ENCODE measurements around the gene FGD4.

FGD4 gene

DNA sequence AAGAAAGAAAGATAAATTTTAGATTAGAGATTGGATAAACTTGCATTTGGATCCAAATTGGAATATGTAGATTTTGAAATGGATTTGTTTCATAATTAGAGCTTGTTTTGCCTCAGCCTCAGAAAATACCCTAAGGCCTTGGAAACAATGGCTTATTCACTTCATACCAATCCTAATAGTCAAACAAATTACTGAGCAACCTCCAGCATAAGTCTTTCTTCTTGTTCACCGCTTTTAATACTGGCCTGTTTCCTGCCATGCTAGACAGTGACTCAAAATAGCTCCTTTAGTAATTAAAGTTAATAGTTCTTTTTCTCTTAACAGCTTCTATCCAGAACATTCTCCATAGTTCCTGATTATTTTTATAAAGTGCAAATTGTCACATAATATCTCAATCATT, 168.9 kb downstream of the FGD4 start:
- DNase-seq, result no peak

DNA sequence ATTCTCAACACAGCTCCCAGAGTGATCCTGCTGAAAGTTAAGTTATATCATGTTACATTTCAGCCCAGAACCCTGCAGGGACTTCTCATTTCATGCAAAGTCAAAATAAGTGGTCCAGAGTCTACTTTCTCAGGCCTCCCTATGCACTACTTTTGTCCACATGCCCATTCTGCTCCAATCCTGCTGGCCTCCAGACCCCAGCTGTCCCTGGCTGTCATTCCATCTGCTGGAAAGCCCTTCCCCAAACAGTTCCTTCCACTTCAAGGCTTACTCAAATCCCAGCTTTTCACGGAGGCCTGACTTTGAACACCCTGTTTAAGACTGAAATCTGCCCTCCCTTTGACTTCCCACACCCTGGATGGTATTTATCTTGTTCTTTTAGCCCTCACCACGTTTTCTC, 169.9 kb downstream of the FGD4 start:
- DNase-seq, result no peak

DNA sequence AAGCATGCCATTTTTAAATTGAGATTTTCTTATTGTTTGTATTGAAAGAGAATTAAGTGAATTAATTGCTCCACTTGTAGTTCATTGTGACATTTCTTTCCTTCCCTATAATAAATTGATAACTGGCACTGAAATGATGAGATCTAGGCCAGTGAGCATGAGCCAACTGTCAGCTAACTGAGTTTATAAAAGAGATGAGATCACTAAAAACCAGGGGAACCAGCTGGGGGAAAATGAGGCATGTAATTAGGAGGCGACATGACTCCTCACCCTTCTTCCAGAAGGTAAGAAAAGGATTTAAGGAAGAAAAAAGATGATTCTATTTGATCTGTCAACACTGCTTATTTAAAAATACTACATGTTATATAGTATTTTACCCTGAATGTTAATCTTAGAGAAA, 175.2 kb downstream of the FGD4 start:
- no peak for DNase-seq

DNA sequence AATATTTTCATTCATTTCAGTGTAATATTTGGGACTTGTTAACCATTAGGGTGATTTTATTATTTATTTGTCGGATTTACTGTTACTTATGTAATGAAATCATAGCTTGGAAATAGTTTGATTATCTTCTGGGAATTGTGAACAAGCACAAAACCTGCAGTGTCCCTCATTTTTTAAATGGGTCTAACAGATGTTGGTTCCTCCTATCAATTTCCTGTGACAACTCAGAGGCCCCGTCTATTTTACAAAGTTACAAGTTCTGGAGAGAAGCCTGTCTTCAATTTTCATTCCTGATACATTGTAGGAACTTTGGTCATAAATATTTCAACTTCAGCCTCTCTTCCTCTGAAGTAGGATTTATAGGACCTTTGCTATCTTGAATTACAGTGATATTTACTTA, 178.0 kb downstream of the FGD4 start:
- DNase-seq, result no peak

DNA sequence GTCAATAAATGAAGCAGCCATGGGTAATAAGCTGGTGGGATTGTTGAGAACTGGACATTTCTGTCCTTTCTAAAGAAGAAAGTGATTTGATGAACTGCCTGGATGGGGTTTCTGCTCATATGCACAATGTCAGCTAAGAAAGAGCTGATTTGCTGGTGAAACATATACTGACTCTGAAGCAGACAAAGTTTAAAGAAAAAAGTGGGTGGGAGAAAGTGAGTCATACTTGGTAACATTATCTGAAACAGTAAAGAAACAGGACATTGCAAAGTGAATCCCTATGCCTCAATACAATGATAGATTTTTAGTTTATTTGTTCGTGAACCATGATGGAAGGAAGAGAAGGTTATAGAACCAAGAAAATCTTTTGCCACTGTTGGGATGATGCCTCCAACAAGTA, 184.2 kb downstream of the FGD4 start:
- DNase-seq, result no peak

DNA sequence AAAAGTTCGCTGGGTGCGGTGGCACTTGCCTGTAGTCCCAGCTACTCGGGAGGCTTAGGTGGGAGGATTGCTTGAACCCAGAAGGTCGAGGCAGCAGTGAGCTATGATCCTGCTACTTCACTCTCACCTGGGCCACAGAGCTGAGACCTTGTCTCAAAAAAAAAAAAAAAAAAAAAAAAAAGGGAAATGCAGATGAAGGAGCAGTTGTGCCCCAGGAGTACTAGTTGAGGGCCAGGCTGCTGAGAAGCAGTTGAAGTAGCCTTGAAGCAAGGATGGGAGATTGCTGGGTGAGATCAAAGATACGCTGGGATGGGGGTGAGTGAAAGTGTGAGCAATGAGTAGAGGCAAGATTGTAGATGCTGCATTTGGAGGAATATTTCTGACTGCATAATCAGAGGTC, 186.3 kb downstream of the FGD4 start:
- DNase-seq, result no peak

DNA sequence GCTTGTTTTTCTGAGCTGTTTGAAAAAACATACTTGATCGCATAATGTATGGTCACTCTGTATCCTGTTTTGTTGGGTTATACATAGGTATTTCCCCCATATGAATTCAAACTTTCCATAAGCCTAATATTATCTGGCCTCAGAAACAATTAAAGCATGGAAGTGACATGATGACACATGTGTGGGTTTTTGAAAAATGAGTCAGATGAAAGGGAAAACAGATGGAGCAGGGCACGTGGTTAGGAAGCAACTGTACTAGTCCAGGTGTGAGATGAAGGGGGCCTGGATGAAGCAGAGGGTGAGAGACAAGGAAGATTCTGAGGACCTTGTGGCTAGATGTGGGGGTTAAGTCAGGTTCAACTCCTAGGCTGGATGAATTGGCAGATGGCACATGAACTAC, 187.0 kb downstream of the FGD4 start:
- no peak for DNase-seq

DNA sequence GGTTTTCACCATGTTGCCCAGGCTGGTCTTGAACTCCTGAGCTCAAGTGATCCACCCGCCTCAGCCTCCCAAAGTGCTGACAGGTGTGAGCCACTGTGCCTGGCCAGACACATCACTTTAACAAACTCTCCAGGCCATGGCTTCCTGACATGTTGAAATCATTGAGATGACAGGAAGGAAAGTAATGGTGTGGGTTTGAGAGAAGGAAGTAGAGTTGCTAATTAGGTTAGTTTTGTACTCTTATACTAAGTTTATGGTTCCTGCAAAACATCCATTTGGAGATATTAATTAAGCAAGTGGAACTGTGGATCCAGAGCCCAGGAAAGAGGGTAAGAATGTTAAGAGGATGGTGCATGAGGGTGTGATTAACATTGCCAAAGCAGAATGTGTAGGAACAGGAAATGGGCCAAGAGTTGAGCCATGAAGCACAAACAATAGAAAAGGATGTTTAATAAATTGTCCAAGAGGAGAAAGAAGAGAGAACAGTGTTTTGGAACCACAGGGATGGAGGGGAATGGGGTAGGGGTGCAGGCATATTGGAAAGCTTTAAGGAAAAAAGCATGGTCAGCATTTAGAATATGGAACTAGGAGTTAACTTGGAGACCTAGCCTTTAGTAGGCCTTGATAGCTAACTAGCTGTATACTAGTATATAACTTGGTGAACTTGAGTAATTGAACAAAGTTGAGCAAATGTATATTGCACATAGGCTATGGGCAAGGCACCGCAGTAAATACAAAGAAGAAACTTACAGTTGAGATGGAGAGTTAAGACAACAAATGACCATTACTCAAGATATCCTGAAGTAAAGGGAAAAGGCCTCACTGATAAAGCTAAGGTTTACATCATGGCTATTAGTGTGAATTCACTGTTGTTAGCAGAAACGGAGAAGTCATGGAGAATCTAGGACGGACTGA, 188.5 kb downstream of the FGD4 start:
- DNase-seq, result no peak

DNA sequence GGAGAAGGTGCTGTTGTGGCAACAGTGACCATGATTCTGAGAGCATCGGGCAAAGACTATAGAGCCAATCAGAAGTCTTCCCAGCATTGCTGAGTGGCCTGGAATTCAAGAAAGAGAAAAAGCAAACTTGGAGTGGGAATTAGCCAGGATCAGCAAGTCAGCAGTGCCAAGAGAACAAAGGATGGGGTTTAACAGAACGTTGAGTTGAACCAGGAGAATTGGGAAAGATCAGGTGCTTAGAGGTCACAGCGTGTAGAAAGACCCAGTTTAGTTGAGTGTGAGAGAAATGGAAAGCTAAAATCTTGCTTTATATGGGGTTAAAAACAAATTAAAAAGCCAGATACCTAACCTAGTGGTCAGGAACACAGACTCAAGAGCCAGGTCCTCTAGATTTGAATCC, 189.2 kb downstream of the FGD4 start:
- no peak for DNase-seq

DNA sequence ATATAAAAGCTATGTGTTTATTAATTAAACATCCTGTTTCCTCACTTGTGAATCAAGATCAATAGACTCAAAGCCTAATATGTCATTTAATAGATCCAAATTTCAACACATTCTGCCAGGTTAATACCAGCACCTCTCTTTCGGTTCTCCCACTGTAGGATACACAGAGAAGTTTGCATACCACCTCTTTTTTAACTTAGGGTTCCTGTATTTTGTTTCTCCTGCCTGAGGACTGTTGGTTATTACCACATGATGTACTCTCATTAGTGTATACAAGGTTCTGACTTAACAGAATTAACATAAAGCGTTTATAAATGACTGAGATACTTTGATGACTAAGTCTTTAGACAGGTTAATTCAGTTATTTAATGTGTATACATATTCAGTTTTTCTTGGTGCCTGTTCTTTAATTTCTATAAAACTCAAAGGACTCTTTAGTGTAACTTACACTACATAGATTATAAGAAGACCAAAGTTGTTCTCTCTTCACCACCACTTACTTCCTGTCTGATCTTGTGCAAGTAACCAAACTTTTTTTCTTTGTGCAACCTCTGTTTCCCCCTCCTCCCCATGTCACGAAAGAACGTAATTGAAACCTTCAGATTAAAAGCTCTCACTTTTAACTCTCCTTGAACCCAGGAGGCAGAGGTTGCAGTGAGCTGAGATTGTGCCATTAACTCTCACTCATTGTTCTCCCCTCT, 190.0 kb downstream of the FGD4 start:
- no peak for DNase-seq

DNA sequence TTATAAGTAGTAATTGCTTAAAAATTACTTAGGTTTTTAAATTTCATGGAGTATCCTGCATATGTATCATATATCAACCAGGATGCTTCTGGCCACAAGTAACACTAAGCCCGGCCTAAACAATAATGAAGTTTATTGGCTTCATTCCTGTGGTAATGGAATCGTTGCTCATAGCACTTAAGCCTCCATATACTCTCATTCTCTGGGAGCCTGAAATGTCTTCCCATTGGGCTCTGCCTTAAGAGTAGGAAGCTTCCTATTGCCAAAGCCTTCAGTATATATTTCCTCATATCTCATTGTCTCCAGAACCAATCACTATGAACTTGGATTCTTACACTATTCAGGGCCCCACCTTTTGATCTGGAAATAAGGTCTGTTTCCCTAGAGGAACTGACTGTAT, 195.9 kb downstream of the FGD4 start:
- DNase-seq, result no peak

DNA sequence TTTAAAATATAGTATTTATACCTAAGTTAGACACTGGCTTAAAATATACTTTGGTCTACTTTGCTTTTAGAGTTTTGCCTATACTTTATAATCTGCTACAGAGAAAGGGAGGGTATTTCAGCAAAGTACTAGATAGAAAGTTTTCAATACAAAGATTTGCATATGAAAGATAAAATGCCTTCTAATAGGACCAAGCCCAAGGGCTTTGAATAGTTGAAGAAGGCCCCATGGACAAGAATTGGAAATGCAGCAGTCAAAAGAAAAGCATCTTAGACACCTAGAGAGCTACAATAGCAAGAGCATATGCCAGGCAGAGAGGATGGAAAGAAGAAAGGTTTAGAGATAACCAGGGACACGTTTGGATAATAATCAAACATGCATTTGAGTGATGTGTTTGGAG, 196.7 kb downstream of the FGD4 start:
- no peak for DNase-seq

DNA sequence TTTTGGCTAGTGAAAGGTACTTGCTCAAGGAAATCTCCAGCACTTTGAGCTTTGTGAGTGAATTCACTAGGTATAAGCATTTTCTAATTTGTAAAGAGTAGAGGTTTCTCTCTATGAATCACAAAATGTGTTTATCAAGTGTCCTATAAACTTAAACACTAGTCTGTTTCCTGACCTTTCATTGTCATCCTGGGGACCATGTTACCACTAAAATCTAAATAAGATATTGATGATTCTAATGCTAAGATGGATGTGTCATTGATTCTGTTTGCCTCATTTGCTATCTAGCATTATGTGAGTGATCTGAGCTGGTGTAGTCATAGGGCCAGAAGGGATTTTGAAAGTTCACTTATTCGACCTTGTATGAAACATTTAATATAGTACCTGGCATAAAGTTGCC, 199.3 kb downstream of the FGD4 start:
- DNase-seq, result no peak

DNA sequence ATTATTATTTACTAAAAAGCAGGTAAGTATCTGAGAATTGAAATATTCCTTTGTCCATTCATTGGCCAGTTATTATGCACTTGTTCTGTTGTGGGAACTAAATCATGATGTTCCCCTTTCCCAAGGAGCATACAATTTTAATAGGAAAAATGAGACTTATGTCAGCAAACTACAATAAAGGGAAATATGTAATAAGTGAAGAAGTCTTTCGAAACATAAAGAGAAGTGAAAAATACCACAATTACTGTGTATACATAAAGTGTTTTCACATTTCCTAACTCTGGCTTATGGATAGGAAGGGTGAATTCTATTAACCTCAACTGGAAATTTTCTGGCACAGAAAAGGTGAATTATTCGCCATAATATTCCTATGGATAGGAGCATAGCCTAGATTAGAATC, 201.3 kb downstream of the FGD4 start:
- DNase-seq, result no peak

DNA sequence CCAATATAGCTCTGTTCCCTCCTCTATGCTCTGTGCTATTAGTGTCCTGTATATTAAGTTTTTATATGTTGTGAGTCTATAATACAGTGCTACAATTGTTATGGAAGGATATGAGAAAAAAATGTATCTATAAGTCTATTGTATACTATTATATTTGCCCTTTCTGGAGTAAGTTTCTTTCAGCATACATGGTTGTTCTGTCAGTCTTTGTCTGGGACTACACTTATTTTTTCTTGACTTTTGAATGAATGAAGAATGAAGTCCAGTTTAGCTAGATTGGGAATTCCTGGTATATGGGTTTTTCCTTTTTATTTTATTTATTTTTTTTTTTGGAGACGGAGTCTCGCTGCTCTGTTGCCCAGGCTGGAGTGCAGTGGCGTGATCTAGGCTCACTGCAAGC, 203.7 kb downstream of the FGD4 start:
- DNase-seq, result no peak

DNA sequence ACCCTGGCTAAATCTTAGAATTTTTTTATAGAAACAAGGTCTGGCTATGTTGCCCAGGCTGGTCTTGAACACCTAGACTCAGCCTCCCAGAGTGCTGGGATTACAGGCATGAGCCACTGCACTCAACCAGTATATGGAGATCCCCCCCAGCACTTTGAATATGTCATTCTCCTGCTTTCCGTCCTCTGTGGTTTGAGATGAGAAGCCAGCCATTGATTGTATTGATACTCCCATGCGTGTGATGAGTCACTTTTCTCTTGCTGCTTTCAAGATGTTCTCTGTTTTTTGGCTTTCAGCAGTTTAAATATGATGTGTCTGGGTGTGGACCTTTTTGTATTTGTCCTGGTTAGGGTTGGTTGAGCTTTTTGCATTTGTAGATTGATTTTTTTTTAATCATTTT, 204.5 kb downstream of the FGD4 start:
- no peak for DNase-seq

DNA sequence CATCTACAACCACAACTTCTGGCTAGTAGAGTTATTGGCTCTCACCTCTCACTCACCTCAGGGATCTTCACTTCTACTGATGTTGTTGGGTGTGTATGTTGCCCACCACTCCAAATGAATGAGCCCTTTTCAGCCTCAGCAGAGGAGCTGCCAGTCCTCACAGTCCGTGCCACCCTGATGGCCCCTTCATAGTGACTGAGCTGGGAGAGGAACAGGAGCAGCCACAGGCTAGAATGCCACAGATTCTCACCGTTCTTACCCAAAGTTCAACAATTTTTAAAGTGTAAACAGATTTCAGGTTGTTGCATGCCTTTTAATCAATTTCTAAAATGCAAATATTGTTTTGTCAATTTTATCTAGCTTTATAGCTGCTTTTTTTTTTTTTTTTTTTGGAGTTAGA, 205.2 kb downstream of the FGD4 start:
- no peak for DNase-seq

DNA sequence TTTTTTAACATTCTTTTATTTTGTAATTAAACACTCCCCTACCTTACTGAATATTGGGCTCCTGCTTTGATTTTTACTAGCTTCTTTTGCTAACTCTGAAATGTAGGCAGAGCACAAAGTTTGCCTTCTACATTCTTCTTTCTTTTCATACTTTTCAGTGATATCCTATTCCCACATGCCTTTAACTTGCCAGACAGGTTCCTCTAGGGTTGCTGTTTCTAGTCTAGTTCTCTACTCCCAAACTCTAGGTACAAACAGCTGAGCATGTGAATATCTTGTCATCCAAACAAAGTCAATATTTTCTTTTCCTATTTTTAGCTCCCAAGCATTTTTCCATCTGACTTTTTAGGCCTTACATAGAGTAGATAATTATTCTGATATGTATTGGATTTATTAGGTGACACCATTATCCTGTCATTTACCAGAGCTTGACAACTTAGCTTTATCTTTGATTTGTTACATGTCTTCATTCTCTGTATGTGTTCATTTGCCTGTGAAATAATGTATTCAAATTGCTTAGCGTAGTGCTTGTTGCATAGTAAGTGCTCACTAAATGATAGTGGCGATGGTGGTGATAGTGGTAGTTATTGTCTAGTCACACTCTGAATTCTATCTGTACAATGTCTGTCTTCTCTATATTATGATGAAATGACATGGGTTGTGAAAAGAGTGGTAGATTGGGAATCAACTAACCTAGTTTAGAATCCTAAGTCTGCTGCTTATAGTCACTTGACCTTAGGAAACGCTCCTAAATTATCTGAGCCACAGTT, 206.2 kb downstream of the FGD4 start:
- DNase-seq, result no peak

DNA sequence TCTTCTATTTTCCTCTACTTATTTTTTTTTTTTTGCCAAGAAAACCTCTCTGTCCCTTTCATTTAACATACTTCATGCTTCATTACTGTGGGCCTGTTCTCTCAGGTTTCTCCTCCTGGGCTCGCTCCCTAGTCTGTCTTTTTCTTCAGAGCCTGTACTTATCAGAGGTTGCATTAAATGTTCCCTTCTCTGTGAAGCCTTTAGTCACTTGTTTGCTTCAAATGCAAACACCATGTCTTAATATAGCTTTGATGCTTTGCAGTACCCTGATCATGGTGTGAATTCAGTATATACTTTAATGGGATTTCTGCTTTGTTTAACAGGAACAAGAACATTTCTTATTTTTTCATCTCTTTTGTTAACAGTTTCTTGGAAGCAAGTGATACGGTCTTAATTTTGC, 207.1 kb downstream of the FGD4 start:
- no peak for DNase-seq

DNA sequence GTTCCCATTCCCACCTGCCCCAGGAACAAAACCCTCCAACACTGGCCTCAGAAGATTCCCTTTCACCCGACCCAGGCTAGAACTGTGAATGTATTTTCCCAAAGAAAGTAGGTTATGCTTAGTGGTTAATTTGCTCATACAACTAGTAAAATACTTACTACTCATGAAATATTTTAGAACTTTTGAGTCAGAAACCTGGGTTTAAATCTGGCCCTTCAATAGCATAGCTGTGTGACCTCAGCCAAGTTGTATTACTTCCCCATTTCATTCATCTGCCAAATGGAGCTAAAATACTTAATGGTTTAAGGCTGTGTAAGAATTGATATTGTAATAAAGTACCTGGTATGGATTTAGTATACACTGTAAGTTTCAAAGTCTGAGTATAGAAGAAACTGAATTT, 210.6 kb downstream of the FGD4 start:
- no peak for DNase-seq

DNA sequence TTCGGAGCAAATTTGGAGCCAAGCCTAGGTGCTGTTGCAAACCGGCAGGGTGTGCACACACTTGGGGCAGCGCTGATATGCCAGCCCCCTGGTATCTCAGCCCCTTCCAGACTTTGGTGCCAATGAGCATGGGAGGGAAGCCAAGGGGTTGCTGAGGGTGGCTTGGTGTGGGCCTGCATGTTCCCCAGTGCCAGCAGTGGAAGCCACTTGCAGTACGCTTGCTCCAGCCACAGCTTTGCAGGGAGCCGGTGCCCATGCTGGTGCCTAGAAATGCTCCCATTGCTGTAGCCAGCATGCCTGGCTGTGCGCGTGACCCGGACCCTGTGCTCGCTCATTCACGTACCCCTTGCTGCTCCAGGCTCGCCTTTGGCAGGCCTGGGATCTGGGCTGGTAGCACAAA, 212.6 kb downstream of the FGD4 start:
- no peak for DNase-seq

DNA sequence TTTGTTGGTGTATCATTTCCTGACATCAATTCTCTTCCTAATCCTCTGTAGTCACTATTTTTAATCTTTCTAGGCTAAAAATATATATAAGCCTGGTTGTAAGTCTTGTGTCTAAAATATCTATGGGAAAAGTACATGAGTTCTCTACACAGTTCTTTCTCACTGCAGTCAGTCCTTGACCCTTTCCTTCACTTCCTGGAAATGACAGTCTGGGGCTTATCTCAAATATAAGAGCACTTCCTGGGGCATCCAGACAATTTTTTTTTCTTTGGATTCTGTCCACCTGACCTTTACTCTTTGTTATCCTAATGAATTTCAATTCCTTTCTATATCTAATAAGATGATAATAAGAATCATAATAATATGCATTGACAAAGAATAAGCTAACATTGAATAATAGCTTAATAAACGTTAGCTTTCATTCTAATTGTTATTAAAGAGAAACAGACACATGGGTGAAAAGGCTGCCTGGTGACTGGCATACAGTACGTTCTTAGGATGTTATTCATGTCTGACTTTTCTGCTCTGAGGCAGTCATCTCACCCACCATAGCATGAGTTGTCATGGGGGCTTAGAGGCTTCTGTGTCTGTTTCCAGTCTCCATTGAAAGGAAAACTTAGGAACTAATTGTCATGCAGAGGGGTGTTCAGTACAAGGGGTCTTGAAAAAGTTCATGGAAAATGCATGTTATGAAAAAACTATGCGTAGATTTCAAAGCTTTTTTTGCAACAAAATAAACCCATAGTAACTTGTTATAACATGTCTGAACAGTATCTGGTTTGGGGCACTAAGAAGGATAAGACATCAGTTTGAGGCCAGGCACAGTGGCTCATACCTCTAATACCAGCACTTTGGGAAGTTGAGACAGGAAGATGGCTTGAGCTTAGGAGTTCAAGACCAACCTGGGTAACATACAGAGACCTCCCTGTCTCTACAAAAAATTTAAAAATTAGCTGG, 213.6 kb downstream of the FGD4 start:
- DNase-seq, result no peak

DNA sequence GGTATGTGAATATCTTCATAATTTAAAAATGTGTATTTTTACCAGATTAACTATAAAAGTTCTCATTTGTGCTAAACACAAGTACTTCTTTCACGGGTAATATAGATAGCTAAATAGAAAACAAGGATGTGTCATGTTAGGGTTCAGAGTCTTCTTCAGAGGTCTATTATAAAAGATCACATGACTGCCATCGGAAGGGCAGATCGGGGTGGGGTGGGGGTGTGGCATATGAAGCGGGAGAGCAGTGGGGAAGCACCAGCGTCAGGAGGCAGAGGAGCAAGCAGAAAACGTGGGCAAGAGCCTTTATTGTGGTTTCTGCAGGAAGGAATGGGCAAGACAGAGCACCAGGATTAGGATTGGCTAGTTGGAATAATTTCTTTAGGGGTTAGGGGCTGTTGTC, 216.1 kb downstream of the FGD4 start:
- DNase-seq, result no peak
